Activated CD4-positive, alpha-beta T cell treated with anti-CD3 and anti-CD28 coated beads, Interleukin-10, Interleukin-2, amounts not matched to agents 100 ng/mL and 50 ng/mL, durations not matched to agents 16 hours and 8 hours (primary cell): ENCODE measurements around the gene CRB1.

Experiments
- DNase-seq: peaks from one replicate; pipeline ENCODE4 v3.0.0-alpha.2; 2020

The CRB1 gene

DNA sequence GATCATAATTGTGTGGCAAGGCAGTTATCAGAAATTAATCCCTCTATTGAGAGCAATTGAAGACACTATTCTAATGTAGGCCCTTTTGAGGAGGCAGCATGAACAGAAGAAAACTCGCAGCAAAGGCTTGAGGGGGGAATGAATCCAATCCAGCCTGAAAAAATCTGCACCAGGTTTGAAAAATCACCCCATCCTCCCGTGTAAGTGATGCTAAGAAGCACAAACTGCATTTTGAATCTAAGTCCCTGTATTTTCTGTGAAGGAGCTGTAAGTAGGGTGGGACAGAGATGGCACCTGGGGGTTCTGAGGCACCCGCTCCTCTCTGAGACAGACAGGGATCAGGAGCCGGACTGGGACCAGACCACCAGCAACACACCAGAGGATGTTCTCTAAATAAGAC is at the start of gene CRB1:
Gene CRB1, plus strand, starts transcription at position 241 of the 400 bp plus-strand sequence. CDS start 161 bp downstream, outside the sequence.
- DNase-seq, result no peak

DNA sequence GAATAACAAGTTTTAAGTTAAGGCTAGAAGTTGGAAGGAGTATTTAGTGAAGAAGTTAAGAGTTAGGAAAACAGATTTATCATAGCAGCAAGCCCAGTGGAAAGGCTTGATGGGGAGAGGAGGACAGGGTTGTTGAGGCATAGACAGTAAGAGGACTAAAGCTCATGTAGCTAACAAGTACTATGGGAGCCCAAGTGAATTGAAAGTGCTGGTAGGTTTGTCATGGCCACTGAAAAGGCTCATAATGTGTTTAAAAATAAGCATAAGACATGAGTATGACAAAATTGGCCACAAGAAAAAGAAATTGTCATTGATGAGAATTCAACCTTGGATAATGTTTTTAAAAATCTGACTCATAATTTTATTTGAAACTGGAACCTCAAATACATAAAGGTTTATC is 49.2 kb upstream of the CRB1 start:
- no peak for DNase-seq

GRCh38 chr1:197222025-197222685 is 45.9 kb upstream of the CRB1 start:
- no peak for DNase-seq

DNA sequence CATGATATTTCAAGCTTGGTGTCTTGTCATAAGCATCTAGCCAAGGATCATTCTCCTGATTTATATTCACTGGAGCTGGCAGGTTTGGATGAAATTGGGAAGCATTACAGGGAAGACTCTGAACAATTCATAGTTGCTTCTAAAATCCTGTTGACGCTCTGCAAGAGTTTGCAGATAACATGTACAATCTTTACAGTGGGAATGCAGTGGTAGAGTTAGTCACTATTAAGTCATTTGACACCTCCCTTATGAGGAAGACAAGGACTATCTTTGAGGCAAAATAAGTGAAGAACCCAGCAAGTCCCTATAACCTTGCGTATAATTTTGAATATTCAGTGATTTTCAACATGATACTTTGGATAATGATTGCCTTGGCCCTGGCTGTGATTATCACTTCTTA is 45.3 kb upstream of the CRB1 start:
- no peak for DNase-seq

DNA sequence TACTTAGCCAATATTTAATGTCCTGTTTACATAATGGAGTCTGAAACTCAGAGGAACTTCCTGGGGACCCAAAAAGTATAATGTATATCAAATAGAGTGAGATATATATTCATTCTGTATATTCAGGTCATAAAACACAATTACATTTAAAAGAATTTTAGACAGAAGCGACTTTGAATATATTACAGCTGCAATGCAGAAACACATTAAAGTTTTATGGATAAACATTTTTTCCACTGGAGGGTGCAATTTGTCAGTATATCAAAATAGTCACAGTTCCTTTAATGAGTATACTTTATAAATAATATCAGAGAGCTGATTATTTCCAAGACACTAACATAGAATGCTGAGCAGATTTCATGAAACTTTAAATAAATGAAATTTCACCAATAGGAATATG is 43.9 kb upstream of the CRB1 start:
- DNase-seq, result no peak

DNA sequence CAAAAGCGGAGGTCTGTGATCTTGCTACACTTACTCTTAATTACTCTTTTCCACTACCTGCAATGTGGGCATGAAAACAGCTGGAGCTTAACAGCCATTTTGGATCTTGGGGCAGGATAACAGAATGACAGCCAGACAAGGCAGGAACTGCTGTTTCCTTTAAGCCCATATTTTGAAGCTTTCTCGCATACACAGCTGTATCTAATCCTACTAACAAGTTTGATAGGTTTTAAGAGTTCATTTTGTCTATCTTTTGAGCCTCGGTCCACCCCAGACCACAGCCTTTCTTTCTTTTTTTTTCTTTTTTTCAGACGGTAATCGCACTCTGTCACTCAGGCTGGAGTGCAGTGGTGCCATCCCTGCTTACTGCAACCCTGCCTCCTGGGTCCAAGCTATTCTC is 42.4 kb upstream of the CRB1 start:
- no peak for DNase-seq

GRCh38 chr1:197234581-197234980 is 33.5 kb upstream of the CRB1 start:
- DNase-seq, result no peak

- DNase-seq, result no peak
Measured at GRCh38 chr1:197235355-197235754, 32.7 kb upstream of the CRB1 start.

GRCh38 chr1:197247465-197247864 is 20.6 kb upstream of the CRB1 start:
- DNase-seq, result no peak

- no peak for DNase-seq
Measured at GRCh38 chr1:197249324-197249723, 18.7 kb upstream of the CRB1 start.

DNA sequence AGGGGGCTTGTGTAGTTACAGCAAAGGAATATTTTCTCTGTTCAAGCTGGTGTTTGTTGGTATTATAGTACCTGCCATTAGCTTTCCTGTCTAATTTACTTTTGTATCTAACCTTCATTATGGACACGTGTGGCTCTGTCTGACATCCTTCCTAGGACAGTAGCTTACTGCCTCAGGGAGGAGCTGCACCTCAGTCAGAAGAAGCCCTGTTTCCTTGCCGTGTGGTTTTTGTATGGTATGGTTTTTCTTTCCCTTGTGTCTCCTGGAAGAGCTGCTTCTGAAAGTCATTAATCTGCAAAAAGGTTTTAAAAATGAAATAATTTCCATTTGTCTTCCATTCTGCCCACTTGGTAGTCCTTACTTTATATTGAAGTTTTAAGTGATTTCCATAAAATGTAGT is 17.4 kb upstream of the CRB1 start:
- no peak for DNase-seq

DNA sequence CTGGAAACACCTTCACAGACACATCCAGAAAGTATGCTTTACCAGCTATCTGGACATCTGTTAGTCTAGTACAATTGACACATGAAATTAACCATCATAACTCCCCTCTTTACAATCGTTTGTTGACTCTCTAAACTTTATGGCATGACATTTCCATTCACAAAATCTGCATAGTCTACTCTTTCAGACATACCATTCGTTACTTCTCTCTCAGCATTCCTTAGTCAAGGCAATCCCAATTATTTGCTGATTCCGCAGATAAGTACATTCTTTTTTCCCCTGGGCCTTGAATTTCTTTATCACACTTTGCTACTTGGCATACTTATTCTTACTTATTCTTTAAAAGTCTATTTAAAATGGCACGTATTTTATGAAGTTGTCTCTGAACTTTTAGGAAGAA is 15.1 kb upstream of the CRB1 start:
- DNase-seq, result no peak

DNA sequence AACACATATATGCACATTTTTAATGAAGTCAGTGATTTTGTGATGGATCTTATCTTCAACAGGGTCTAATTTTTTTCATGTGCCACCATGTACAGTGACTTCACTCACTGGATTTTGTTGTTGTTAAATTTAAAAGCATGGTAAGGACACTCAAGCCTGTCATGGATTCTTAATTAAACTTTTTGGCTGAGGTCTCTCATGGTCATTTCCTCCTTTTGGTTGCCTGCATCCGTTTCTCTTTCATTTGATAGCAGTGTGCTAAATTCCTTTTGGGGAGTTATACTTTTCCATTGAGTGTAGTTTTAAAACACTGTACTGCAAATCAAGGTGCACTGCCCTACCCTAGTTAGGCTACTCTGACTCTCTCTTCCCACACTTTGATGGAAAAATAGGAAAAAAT is 13.2 kb upstream of the CRB1 start:
- no peak for DNase-seq

GRCh38 chr1:197264936-197265567 is 3.0 kb upstream of the CRB1 start:
- DNase-seq, result no peak

DNA sequence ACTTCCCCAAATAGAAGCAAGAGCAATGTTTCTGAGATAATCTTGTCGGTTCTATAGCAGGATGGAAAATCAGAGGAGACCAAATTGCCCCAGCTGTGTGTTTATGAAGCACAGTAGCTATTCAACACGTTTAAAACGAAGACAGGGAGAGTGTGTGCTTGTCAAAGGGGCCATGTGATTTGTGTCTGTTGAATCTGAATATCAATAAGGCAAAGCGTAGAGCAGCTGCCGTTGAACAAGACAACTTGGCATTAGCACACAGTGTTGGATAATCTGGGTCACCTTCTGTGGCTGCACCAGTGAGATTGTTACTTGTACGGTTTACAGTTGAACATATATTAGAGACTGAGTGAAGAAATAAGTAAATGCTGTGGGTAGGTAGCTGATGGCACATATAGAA is 1.0 kb downstream of the CRB1 start:
- no peak for DNase-seq

- DNase-seq, result no peak
Measured at GRCh38 chr1:197272791-197273190, 4.7 kb downstream of the CRB1 start.

DNA sequence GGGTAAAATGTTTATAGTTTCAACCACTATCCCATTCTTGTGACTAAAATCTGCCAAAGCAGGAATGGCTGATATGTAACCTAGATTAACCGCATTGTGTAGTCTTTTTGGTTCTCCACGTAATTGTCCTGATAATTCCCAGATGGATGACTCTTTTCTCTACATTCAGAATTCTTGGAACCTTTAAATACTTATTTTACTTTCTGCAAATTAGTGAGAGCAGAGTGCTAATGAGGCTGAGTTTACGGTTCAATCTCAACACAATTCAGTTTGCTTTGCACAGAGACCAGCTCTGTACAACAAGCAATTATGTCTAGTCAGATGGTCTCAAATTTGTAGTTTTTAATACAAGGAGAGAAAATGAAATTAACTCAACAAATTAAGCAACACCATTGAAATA is 9.1 kb downstream of the CRB1 start:
- DNase-seq, result no peak

DNA sequence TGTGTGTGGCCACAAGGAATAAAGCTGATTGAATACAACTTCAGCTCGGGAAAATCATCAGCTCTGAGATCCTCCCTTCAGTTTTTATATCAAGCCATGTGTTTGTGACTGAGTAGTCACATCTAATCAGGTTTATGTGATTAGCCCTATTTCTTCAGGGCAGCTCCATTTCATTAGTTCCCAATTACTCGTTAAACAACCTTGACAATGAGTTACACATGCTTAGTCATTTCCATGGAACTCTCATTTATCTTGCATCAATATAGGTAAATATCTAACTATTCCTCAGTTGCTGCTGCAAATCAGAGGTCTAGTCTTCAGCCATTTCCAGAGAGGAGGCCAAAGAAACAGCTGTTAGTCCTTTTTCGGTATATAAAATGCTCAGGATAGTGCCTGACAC is 16.3 kb downstream of the CRB1 start:
- no peak for DNase-seq

- no peak for DNase-seq
Measured at GRCh38 chr1:197284966-197285365, 16.9 kb downstream of the CRB1 start.

GRCh38 chr1:197285526-197286205 is 17.6 kb downstream of the CRB1 start:
- peak; percentile 2 for DNase-seq

GRCh38 chr1:197286634-197287033 is 18.6 kb downstream of the CRB1 start:
- no peak for DNase-seq

- DNase-seq, result no peak
Measured at GRCh38 chr1:197287863-197288262, 19.8 kb downstream of the CRB1 start.

DNA sequence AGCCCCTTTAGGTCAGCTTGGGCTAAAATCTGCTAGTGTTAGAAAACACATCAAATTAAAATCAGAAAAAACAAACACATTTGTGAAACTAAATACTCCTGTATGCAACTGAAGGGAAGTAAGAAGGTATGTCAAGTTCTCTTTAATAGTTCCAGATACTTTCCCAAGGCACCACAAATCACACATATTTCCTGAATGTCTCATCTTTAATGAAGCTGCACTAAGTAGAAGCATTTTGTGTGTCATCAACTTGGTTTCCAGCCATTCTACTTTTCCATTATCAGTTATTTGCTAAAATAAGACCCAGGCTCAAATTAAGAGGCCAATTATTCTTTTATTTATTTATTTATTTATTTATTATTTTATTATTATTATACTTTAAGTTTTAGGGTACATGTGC is 34.7 kb downstream of the CRB1 start:
- DNase-seq, result no peak

DNA sequence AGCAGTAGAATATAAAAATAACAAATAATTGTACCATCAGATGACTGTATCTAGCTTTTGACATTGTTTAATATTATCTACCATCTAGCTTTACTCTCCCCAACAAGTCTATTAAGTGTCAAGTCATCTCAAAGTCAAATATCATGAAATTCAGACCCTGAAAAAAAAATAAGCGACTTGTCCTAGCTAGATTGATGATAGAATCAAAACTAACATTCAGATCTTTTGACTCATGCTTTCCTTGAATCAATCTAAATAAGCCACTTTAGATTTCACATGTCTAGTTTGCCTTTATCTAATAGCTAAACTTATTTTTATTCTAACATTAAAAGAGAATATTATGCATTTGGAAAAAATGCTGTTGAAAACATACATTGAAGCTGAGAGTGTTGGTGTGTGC is 35.4 kb downstream of the CRB1 start:
- DNase-seq, result no peak
